ENCODE results near the gene AUTS2. TPM values are rescaled to one million over a fixed set of nuclear protein-coding genes. Genes with fewer than 3 reads are reported as not detected.

The AUTS2 gene
- total and polyA plus RNA-seq, 9 of the 15 experiments (the other 6 are each of a cell fraction or from before 2014, with no cell fraction given) = 0.58 TPM; not detected in 8

GRCh38 chr7:69764681-69765080 is 166.4 kb downstream of the AUTS2 start:
- Histone ChIP-seq H2AFZ (ENCODE audit: low read depth, low read length) (no peak overlapping the region), H3K27me3 (ENCODE audit: control insufficient read depth in 2 of 2, insufficient read depth in 2 of 2, low read length in 2 of 2) (no peaks in the 10 kb centered on the region), H3K9me1 (ENCODE audit: control insufficient read depth, insufficient read depth, low read length) (no peaks in the 10 kb centered on the region), H3K36me3 (ENCODE audit: control insufficient read depth, insufficient read depth, low read length) (no peaks in the 10 kb centered on the region), H3K4me3 (no peak overlapping the region), H3K4me1 (replicated peaks in 1 of 2; ENCODE audit: control insufficient read depth in 2 of 2, insufficient read depth in 2 of 2, low read length in 2 of 2) (no peaks in the 10 kb centered on the region), H4K20me1 (replicated peaks; ENCODE audit: control insufficient read depth, insufficient read depth, low read length) (no peaks in the 10 kb centered on the region), H3K4me2 (ENCODE audit: insufficient read depth, low read length) (no peak overlapping the region), H3K9me3 (replicated peaks; ENCODE audit: control insufficient read depth, insufficient read depth, low read depth, low read length) (no peaks in the 10 kb centered on the region), H3K9ac (ENCODE audit: insufficient read depth in 1 of 2, low read depth in 2 of 2, low read length in 2 of 2) (no peak overlapping the region), H3K27ac (ENCODE audit: extremely low read depth, low read depth, low read length) (no peak overlapping the region), H3K79me2 (ENCODE audit: control insufficient read depth, insufficient read depth, low read length) (no peaks in the 10 kb centered on the region)
- no peak for ATAC-seq
- ChIA-PET CTCF (ENCODE audit: low intra/inter-chr PET ratio) (no interaction called here), POLR2A (no interaction called here)
- FAIRE-seq = no peak
- no peak for DNase-seq (ENCODE audit: extremely low read depth in 1 of 4, low spot score in 3 of 4)
- 0% methylated on average over 2 of the region's 2 CpGs for WGBS (ENCODE audit: insufficient coverage, low coverage, missing lambda C conversion rate)
- intact Hi-C loops (cut with micrococcal nuclease) = no loop called here
- BruUV-seq (replicated peaks) = no TSS peak
- in situ Hi-C loops (cut with MboI) = no loop called here
- TF ChIP-seq, protein P1, sequence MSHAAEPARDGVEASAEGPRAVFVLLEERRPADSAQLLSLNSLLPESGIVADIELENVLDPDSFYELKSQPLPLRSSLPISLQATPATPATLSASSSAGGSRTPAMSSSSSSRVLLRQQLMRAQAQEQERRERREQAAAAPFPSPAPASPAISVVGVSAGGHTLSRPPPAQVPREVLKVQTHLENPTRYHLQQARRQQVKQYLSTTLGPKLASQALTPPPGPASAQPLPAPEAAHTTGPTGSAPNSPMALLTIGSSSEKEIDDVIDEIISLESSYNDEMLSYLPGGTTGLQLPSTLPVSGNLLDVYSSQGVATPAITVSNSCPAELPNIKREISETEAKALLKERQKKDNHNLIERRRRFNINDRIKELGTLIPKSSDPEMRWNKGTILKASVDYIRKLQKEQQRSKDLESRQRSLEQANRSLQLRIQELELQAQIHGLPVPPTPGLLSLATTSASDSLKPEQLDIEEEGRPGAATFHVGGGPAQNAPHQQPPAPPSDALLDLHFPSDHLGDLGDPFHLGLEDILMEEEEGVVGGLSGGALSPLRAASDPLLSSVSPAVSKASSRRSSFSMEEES (CRISPR knock-in tag; IDR thresholded peaks at IDR 0.05) = no peak
- TF ChIP-seq, protein P2, sequence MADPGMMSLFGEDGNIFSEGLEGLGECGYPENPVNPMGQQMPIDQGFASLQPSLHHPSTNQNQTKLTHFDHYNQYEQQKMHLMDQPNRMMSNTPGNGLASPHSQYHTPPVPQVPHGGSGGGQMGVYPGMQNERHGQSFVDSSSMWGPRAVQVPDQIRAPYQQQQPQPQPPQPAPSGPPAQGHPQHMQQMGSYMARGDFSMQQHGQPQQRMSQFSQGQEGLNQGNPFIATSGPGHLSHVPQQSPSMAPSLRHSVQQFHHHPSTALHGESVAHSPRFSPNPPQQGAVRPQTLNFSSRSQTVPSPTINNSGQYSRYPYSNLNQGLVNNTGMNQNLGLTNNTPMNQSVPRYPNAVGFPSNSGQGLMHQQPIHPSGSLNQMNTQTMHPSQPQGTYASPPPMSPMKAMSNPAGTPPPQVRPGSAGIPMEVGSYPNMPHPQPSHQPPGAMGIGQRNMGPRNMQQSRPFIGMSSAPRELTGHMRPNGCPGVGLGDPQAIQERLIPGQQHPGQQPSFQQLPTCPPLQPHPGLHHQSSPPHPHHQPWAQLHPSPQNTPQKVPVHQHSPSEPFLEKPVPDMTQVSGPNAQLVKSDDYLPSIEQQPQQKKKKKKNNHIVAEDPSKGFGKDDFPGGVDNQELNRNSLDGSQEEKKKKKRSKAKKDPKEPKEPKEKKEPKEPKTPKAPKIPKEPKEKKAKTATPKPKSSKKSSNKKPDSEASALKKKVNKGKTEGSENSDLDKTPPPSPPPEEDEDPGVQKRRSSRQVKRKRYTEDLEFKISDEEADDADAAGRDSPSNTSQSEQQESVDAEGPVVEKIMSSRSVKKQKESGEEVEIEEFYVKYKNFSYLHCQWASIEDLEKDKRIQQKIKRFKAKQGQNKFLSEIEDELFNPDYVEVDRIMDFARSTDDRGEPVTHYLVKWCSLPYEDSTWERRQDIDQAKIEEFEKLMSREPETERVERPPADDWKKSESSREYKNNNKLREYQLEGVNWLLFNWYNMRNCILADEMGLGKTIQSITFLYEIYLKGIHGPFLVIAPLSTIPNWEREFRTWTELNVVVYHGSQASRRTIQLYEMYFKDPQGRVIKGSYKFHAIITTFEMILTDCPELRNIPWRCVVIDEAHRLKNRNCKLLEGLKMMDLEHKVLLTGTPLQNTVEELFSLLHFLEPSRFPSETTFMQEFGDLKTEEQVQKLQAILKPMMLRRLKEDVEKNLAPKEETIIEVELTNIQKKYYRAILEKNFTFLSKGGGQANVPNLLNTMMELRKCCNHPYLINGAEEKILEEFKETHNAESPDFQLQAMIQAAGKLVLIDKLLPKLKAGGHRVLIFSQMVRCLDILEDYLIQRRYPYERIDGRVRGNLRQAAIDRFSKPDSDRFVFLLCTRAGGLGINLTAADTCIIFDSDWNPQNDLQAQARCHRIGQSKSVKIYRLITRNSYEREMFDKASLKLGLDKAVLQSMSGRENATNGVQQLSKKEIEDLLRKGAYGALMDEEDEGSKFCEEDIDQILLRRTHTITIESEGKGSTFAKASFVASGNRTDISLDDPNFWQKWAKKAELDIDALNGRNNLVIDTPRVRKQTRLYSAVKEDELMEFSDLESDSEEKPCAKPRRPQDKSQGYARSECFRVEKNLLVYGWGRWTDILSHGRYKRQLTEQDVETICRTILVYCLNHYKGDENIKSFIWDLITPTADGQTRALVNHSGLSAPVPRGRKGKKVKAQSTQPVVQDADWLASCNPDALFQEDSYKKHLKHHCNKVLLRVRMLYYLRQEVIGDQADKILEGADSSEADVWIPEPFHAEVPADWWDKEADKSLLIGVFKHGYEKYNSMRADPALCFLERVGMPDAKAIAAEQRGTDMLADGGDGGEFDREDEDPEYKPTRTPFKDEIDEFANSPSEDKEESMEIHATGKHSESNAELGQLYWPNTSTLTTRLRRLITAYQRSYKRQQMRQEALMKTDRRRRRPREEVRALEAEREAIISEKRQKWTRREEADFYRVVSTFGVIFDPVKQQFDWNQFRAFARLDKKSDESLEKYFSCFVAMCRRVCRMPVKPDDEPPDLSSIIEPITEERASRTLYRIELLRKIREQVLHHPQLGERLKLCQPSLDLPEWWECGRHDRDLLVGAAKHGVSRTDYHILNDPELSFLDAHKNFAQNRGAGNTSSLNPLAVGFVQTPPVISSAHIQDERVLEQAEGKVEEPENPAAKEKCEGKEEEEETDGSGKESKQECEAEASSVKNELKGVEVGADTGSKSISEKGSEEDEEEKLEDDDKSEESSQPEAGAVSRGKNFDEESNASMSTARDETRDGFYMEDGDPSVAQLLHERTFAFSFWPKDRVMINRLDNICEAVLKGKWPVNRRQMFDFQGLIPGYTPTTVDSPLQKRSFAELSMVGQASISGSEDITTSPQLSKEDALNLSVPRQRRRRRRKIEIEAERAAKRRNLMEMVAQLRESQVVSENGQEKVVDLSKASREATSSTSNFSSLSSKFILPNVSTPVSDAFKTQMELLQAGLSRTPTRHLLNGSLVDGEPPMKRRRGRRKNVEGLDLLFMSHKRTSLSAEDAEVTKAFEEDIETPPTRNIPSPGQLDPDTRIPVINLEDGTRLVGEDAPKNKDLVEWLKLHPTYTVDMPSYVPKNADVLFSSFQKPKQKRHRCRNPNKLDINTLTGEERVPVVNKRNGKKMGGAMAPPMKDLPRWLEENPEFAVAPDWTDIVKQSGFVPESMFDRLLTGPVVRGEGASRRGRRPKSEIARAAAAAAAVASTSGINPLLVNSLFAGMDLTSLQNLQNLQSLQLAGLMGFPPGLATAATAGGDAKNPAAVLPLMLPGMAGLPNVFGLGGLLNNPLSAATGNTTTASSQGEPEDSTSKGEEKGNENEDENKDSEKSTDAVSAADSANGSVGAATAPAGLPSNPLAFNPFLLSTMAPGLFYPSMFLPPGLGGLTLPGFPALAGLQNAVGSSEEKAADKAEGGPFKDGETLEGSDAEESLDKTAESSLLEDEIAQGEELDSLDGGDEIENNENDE (IDR thresholded peaks at IDR 0.05; ENCODE audit: low read depth, low read length) = no peak
- TF ChIP-seq CAMTA2 (CRISPR knock-in tag; conservative IDR thresholded peaks at IDR 0.05) (no peak), ATF4 (CRISPR knock-in tag; IDR thresholded peaks at IDR 0.05) (no peak), ESRRB (CRISPR knock-in tag; IDR thresholded peaks at IDR 0.05; ENCODE audit: borderline replicate concordance) (no peak), TRIM28 (IDR thresholded peaks at IDR 0.05) (no peak), ZFP36 (IDR thresholded peaks at IDR 0.05; ENCODE audit: low read depth, low read length, partially characterized antibody) (no peak)
